Stimulated activated CD4-positive, alpha-beta T cell treated with anti-CD3 and anti-CD28 coated beads, Interleukin-12 subunit alpha, Interleukin-12 subunit beta, amount 100 ng/mL, for 4 hours (primary cell): Measurements from ENCODE around the gene ZNRF1.
"Not testable (repeated sequence)": the region's sequence is repeated elsewhere in the genome, so short reads cannot be mapped to it uniquely, and the experiment has no call there.

Source experiments
- DNase-seq: peaks from one replicate; pipeline ENCODE4 v3.0.0-alpha.2; 2020

ZNRF1 gene

GRCh38 chr16:75081179-75081859, 82.5 kb downstream of the ZNRF1 start:
- no peak for DNase-seq

GRCh38 chr16:75083813-75084212, 85.0 kb downstream of the ZNRF1 start:
- DNase-seq = no peak

GRCh38 chr16:75085556-75085955, 86.7 kb downstream of the ZNRF1 start:
- DNase-seq = no peak

GRCh38 chr16:75086281-75086680, 87.5 kb downstream of the ZNRF1 start:
- DNase-seq = no peak

DNA sequence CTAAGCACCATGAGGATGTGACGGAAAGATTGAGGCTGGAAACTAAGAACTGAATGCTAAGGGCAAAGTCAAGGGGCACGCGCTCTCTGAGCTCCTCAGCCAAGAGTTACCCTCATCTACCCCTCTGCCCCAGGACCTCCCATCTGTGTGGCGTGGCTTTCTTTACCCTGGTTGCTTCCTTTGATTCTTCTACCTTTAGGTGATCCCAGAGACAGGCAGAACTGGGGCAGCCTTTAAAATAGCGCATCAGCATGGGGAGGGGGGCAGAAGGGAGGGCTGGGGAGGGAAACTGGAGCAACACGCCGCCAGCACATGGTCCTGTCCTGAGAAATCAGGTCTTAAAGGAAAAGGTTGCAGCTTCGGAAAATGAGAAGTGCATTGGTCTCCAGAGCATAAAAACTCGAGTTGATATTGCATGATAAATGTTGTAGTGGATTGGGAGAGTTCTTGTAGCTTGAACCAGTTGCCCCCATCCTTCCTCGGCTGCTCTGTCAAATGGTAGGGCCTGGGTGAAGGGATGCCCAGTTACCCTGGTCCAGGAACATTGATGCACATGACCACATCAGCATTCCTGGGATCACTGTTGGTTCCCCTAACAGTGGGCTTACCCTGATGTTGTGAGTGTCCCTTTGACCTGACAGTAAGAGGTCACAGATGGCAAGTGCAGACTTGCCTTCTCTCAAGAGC, 88.0 kb downstream of the ZNRF1 start:
- DNase-seq = no peak

GRCh38 chr16:75087375-75087979, 88.7 kb downstream of the ZNRF1 start:
- no peak for DNase-seq

DNA sequence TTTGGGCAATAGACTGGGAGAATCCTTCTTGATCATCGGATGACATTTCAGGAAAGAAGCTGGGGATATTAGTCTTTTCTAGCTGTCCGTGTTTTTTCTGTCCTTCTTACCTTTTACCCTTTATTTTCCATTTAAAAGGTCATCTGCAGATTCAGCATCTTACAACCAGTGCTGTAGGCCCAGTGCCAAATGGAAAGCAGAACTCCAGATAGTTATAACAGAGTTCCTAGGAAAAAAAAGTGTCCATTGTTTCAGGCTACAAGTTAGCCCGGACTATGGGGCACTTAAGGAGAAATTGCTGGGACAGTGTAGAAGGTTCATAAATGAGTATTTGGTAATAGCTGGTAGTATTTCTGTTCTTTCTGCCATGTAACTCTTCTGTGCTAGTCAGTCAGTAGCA, 89.4 kb downstream of the ZNRF1 start:
- DNase-seq = no peak

DNA sequence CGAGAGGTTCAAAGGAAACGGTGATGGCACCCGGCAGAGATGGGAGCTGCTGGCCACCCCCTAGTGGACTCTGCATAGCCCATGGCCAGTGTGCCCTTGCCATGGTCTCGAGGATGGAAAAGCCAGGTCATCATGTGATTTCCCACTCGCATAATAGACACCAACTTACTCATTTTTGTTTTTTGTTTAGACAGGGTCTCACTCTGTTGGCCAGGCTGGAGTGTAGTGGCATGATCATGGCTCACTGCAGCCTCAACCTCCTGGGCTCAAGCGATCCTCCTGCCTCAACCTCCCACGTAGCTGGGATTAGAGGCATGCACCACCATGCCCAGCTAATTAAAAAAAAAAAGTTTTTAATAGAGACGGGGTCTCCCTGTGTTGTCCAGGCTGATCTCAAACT, 90.1 kb downstream of the ZNRF1 start:
- no peak for DNase-seq

- DNase-seq = no peak
Observed at GRCh38 chr16:75089486-75090202, 90.8 kb downstream of the ZNRF1 start.

DNA sequence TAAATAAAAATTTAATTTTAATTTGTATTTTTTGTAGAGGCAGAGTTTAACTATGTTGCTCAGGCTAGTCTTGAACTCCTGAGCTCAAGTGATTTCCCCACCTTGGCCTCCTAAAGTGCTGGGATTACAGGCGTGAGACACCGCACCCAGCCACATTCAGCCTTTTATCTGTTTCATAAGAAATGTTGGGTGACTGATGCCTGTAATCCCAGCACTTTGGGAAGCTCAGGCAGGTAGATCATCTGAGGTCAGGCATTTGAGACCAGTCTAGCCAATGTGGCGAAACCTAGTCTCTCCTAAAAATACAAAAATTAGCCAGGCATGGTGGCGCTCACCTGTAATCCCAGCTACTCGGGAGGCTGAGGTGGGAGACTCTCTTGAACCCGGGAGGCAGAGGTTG, 92.1 kb downstream of the ZNRF1 start:
- not testable (repeated sequence) for DNase-seq

- DNase-seq = not testable (repeated sequence)
Observed at GRCh38 chr16:75091619-75092018, 92.8 kb downstream of the ZNRF1 start.

GRCh38 chr16:75092777-75093176, 94.0 kb downstream of the ZNRF1 start:
- no peak for DNase-seq

- no peak for DNase-seq
Observed at GRCh38 chr16:75093598-75094540, 95.0 kb downstream of the ZNRF1 start.

DNA sequence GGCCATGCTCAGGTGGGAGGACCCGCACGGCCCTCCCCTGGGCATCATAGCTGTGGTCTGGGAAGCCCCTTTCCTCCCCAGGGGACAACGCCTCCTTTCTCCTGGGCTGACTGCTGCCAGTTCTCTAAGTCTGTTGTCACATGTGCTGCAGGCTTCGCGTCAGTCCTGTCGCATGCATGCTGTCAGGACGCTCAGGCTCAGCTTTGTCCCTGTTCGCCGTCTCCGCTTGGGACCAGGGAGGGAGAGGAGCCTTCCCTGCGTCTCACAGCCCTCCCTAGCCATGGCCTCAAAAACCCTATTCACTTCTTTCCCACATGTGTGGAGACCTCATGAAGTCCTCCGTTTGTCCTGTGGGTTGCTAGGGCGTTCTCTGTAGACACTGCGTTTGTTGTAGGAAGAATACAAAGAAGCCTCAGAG, 96.4 kb downstream of the ZNRF1 start:
- DNase-seq = no peak

DNA sequence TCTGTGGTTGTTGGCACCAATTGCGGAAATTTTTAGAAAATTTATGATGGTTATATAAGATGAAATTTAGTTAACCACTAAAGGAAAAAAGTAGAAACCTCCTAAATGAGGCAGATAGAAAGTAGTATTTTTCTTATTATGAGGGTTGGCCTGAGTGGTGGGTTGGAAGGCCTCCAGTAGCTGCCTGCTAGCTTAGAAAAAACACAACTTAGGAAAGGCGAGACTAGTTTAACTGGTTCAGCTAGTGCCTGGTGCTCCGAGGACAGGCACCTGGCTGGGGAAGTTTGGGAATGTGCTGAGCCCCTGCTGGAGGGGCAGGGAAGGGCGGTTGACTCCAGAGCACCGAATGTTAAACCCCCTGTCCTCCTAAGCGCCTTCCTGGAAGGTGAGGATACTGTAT, 97.8 kb downstream of the ZNRF1 start:
- no peak for DNase-seq

DNA sequence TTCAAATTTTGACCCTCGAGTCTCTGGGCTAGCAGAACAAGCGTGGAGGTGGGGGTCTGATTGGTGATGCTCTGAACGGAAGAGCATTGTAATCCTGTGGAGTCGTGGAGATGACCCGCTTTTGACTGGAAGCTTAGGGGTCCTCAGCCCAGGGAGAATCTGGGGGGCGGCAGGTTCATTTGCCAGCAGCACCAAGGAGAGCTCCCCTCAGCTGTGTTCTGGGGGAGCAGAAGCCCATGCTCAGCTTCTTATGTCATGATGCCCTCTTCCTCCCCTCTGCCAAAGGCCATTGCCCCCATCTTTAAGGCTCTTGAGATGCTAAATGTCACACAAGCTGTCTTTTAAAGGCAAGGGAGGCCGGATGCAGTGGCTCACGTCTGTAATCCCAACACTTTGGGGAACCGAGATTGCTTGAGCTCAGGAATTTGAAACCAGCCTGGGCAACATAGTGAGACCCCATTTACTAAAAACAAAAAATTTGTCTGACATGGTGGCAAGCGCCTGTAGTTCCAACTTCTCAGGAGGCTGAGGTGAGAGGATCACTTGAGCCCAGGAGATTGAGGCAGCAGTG, 98.5 kb downstream of the ZNRF1 start:
- no peak for DNase-seq

- peak; percentile 63 for DNase-seq
Observed at GRCh38 chr16:75097941-75098901, 99.4 kb downstream of the ZNRF1 start.

DNA sequence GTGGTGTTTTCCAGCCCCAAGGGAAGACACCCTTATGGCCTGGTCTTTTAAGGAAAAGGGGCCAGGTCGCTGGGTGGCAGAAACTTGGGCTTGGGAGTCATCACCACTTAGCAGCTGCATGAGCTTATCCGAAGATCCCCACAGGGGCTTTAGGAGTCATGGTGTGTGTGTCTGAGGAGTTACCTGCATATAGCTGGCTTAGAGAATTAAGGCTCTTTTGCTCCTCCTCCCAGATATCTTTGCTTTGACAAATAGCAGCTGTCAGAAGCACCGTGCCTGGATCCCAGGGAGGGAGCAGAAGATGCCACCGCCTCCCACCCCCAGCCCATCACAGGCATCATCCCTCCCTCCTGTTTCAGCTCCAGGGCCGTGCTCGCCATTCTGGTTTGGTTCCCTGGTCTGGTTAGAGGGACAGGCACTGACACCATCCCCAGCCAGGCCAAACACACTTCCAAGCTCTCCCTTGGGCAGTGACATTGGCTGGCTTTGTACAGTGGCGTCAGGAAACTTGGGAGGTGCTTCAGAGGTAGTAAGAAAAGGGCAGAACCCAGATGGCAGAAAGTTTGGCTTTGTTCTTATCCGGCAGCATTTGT, 100.3 kb downstream of the ZNRF1 start:
- no peak for DNase-seq

DNA sequence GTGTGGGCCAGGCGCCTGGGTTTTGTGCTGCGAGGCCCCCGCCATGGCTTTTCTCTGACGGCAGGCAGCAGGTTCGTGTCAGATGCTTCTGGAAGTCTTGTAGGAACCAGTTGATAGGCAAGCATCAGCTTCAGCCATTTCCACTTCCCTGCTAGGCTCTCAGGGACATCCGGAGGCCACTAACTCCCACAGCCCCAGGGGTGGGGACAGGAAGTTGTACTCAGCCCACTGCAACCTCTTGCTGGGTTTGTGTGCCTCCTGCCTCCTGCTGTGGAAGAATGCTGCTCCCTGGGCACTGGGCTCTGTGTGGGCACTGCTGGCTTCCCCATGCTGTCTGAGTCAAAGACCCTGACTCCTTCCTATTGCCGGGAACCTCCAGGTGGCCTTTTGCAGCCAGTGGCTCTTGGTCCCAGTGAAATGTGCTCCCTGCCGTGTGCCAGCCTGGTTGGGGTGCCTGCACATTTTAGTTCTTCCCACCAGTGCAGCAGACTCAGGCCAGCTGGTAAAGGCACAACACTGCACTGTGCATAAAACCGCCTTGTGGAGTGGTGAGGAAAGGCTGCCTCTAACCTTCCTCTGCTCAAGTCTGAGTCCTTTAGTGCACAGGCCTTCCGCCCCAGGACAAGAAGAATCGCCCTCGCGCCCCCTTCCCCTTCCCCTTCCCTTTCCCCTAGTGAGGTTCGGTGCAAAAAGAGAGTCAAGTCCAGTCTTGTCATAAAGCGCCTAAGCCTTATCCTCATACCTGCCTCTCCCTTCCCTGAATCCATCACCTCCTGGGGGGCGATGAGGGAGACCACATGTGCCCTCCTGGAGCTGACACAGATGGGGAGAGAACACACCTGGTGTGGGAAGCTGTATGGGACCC, 101.1 kb downstream of the ZNRF1 start:
- DNase-seq = no peak
